Trophoblast cell (in vitro differentiated cells and primary cell): ENCODE data around the gene THAP11. TPM values are rescaled to one million over a fixed set of nuclear protein-coding genes. Genes with fewer than 3 reads are reported as not detected.

Source experiments
- DNase-seq, 2 donors: peaks; one replicate each; pipeline ENCODE4 v3.0.0-alpha.2; 2016
- H2AFZ ChIP-seq: 2 replicates; pipeline ENCODE4 v1.6.1; 2013; ENCODE audit warnings: low read length, moderate library complexity, mild to moderate bottlenecking; ENCODE audit not compliant: insufficient read depth, poor library complexity
- H2AK5ac ChIP-seq: 2 replicates; pipeline ENCODE4 v1.6.1; 2013; ENCODE audit warnings: mild to moderate bottlenecking, low read length
- H2BK120ac ChIP-seq: 2 replicates; pipeline ENCODE4 v1.6.1; 2013; ENCODE audit warnings: low read length, mild to moderate bottlenecking, moderate library complexity; ENCODE audit not compliant: insufficient read depth, poor library complexity
- H2BK12ac ChIP-seq: 2 replicates; pipeline ENCODE4 v1.6.1; 2013; ENCODE audit warnings: mild to moderate bottlenecking, low read length, moderate library complexity
- H2BK5ac ChIP-seq: 2 replicates; pipeline ENCODE4 v1.6.1; 2013; ENCODE audit warnings: low read length, low read depth, moderate library complexity, mild to moderate bottlenecking; ENCODE audit not compliant: poor library complexity
- H3K14ac ChIP-seq: 2 replicates; pipeline ENCODE4 v1.6.1; 2013; ENCODE audit warnings: mild to moderate bottlenecking, low read length
- H3K18ac ChIP-seq: 2 replicates; pipeline ENCODE4 v1.6.1; 2013; ENCODE audit warnings: mild to moderate bottlenecking, low read length
- H3K23ac ChIP-seq: 2 replicates; pipeline ENCODE4 v1.6.1; 2013; ENCODE audit warnings: low read length
- H3K27ac ChIP-seq: 2 replicates; pipeline ENCODE4 v1.5.1; 2013; ENCODE audit warnings: low read depth, mild to moderate bottlenecking, inconsistent platforms, low read length, moderate library complexity
- H3K27me3 ChIP-seq: 2 replicates; pipeline ENCODE4 v1.6.1; 2013; ENCODE audit warnings: inconsistent platforms, mild to moderate bottlenecking, low read length, moderate library complexity; ENCODE audit not compliant: insufficient read depth
- H3K36me3 ChIP-seq, 2 experiments: 1 replicate in 1 of 2; 2 replicates in 1 of 2; pipeline ENCODE4 v1.6.1; 2013; ENCODE audit warnings: low read length in 2 of 2, mild to moderate bottlenecking in 2 of 2, moderate library complexity in 1 of 2; ENCODE audit not compliant: insufficient read depth in 2 of 2, control insufficient read depth in 1 of 2
- H3K4ac ChIP-seq: 2 replicates; pipeline ENCODE4 v1.6.1; 2013; ENCODE audit warnings: low read depth, mild to moderate bottlenecking, low read length, moderate library complexity
- H3K4me1 ChIP-seq, 2 experiments: 1 replicate in 1 of 2; 2 replicates in 1 of 2; pipeline ENCODE4 v1.6.1; 2013; ENCODE audit warnings: low read length in 2 of 2, mild to moderate bottlenecking in 2 of 2, moderate library complexity in 1 of 2; ENCODE audit not compliant: insufficient read depth in 2 of 2, control insufficient read depth in 1 of 2
- H3K4me2 ChIP-seq: 2 replicates; pipeline ENCODE4 v1.6.1; 2013; ENCODE audit warnings: inconsistent platforms, mild to moderate bottlenecking, low read length, moderate library complexity
- H3K4me3 ChIP-seq: 2 replicates; pipeline ENCODE4 v1.5.1; 2013; ENCODE audit warnings: mild to moderate bottlenecking, low read depth, low read length, inconsistent platforms
- H3K79me1 ChIP-seq: one replicate; pipeline ENCODE4 v1.6.1; 2013; ENCODE audit warnings: low read length
- H3K79me2 ChIP-seq: 2 replicates; pipeline ENCODE4 v1.6.1; 2013; ENCODE audit warnings: low read length, mild to moderate bottlenecking; ENCODE audit not compliant: control insufficient read depth, insufficient read depth, poor library complexity
- H3K9ac ChIP-seq: 2 replicates; pipeline ENCODE4 v1.6.1; 2013; ENCODE audit warnings: mild to moderate bottlenecking, low read length
- H3K9me3 ChIP-seq: 2 replicates; pipeline ENCODE4 v1.6.1; 2013; ENCODE audit warnings: low read depth, mild to moderate bottlenecking, control low read depth, inconsistent platforms, low read length; ENCODE audit not compliant: insufficient read depth
- H4K12ac ChIP-seq: 2 replicates; pipeline ENCODE4 v1.6.1; 2013; ENCODE audit warnings: low read depth, mild to moderate bottlenecking, low read length, moderate library complexity
- H4K8ac ChIP-seq: 2 replicates; pipeline ENCODE4 v1.6.1; 2013; ENCODE audit warnings: low read depth, mild to moderate bottlenecking, low read length, moderate library complexity
- H4K91ac ChIP-seq: one replicate; pipeline ENCODE4 v1.6.1; 2013; ENCODE audit warnings: low read depth, mild to moderate bottlenecking, low read length, moderate library complexity
- WGBS: extraction: QIAGEN DNeasy Blood & Tissue Kit; methylation state at CpG from one replicate; pipeline ENCODE4 v1.1.7; 2013; ENCODE audit warnings: missing lambda C conversion rate; ENCODE audit not compliant: insufficient read length, insufficient coverage; ENCODE audit errors: extremely low coverage; 5-methylcytosine and 5-hydroxymethylcytosine counted together
- polyA plus RNA-seq: library from polyadenylated mRNA; stranded (reverse); fragments of 200-250 nt; gene quantifications from 2 replicates; pipeline ENCODE4 v1.2.3, GENCODE V29; 2013

Gene THAP11
- 13.3 and 13.7 TPM in 2 replicates for polyA plus RNA-seq

GRCh38 chr16:67841816-67842508 lies at the start of gene THAP11:
Gene THAP11 (plus strand): TSS chr16:67842320. CDS start chr16:67842555, 235 bp downstream.
- Histone ChIP-seq H4K12ac (peak within 1 kb of the TSS; percentile 95), H4K91ac (peak within 1 kb of the TSS; percentile 95), H3K18ac (peak within 1 kb of the TSS; percentile 91), H2BK12ac (peak within 1 kb of the TSS; percentile 67), H2BK5ac (peak within 1 kb of the TSS; percentile 99), H2AFZ (peak within 1 kb of the TSS; percentile 99), H3K4me2 (peak within 1 kb of the TSS; percentile 99), H3K27ac (peak within 1 kb of the TSS; percentile 99), H3K27me3 (no peaks in the 10 kb centered on the region), H3K9me3 (no peaks in the 10 kb centered on the region), H3K23ac (no peak within 1 kb of the TSS), H3K4me1 (peaks cover 16 to 22% of the 10 kb centered on the region in 2 experiments), H4K8ac (peak within 1 kb of the TSS; percentile 94), H3K4ac (peak within 1 kb of the TSS; percentile 77), H3K9ac (peak within 1 kb of the TSS; percentile 90), H3K79me1 (peaks cover 11% of the 10 kb centered on the region), H3K14ac (peak within 1 kb of the TSS; percentile 98), H3K4me3 (peak within 1 kb of the TSS; percentile 87), H2AK5ac (no peak within 1 kb of the TSS), H3K36me3 (peaks cover 2 to 9% of the 10 kb centered on the region in 2 experiments), H3K79me2 (peaks cover 4% of the 10 kb centered on the region), H2BK120ac (peak within 1 kb of the TSS; percentile 97)
- DNase-seq = peak; percentile 96 to 99
- WGBS = no CpG with 5 or more reads among the region's 83 CpGs

DNA sequence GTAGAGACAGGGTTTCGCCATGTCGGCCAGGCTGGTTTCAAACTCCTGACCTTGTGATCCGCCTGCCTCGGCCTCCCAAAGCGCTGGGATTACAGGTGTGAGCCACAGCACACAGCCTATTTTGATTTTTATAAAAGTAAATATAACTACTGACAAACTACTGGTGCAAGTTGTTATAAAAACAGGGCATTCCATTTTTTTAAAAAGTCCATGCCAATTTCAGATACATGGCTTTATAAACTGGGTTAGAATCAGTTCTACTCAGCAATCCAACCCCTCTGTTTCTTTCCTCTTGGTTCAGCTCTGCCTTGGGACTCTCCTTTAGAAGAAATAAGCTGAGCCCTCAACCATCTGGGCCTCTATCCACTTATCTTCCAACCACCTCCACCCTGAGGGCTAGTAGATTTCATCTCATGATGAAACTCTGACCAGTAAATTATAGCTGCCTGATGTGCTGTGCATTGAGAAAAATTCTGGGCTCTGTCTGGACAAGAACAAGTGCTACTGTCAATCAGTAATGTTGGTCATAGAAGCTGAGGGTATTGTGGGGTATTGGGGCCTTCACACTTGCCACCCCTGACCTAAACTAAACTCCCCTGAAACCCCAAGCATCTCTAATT lies 45.9 kb upstream of the THAP11 start:
- no peak overlapping the region for H3K4me3 ChIP-seq
- no peak overlapping the region for H2BK120ac ChIP-seq
- no CpG with 5 or more reads among the region's 5 CpGs for WGBS
- H3K18ac ChIP-seq = no peak overlapping the region
- no peak overlapping the region for H3K14ac ChIP-seq
- no peak overlapping the region for H2AK5ac ChIP-seq
- H4K12ac ChIP-seq = no peak overlapping the region
- no peak overlapping the region for H3K4ac ChIP-seq
- H2BK12ac ChIP-seq = no peak overlapping the region
- no peaks in the 10 kb centered on the region for H3K27me3 ChIP-seq
- H3K23ac ChIP-seq = no peak overlapping the region
- DNase-seq = peak; percentile 58 to 90
- peaks cover 17 to 18% of the 10 kb centered on the region in 2 experiments for H3K36me3 ChIP-seq
- H4K8ac ChIP-seq = no peak overlapping the region
- H3K27ac ChIP-seq = no peak overlapping the region
- no peak overlapping the region for H3K4me2 ChIP-seq
- H3K4me1 ChIP-seq = peaks cover 0 to 2% of the 10 kb centered on the region in 2 experiments
- H4K91ac ChIP-seq = no peak overlapping the region
- no peaks in the 10 kb centered on the region for H3K79me2 ChIP-seq
- no peak overlapping the region for H2BK5ac ChIP-seq
- peaks cover 2% of the 10 kb centered on the region for H3K9me3 ChIP-seq
- H3K79me1 ChIP-seq = no peaks in the 10 kb centered on the region
- H2AFZ ChIP-seq = no peak overlapping the region
- no peak overlapping the region for H3K9ac ChIP-seq

DNA sequence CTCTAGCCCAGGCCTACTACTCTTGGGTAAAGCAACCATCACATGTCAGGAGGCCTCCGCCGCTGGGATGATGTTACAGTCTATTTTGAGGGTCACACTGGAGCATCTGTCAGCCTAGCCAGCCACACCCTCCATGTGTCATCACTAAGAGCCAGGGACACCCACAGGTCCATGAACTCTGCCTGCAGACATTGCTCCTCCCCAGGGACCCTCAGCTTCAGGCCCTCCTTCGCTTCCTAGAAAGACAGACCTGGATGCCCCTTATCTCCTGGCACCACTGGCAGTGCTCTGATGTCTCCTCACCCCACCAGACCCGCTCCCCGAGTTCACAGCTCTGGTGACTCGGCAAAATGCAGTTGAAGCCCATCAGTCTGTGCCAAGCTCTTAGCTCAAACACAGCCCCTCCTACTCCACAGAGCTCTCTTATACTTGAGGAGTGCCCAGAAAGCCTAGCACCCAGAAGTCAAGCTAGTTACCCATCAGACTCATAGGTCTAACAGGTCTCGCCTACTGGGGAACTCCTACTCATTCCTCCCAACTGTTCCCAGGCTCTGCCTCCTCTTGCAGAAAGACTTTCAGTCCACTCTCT lies 41.7 kb upstream of the THAP11 start:
- no CpG with 5 or more reads among the region's 7 CpGs for WGBS
- Histone ChIP-seq H2BK12ac (no peak overlapping the region), H3K4me3 (no peak overlapping the region)

DNA sequence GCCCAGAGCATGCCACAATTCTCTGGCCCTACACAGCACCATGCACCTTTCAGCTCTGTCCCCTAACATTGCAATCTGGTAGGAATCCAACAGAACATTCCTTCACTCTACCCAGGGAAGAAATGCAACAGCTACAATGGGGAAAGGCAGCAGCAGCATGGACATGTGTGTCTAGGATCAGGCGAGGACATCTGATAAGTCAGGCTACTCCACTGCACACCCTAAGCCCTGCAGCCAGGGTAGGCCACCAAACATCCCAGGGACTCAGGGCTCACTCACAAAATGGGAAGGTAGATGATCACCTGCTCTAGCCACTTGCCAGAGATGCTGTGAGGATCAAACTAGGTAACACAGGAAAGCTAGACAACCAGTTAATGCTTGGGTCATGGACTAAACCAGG lies 40.9 kb upstream of the THAP11 start:
- no peak overlapping the region for H4K91ac ChIP-seq
- peaks cover 2% of the 10 kb centered on the region for H3K9me3 ChIP-seq
- H3K4me2 ChIP-seq = no peak overlapping the region
- no peak overlapping the region for H3K4ac ChIP-seq
- H2BK5ac ChIP-seq = no peak overlapping the region
- H3K9ac ChIP-seq = no peak overlapping the region
- no peak overlapping the region for H4K8ac ChIP-seq
- H3K27ac ChIP-seq = no peak overlapping the region
- peaks cover 6% of the 10 kb centered on the region for H3K79me2 ChIP-seq
- H2BK12ac ChIP-seq = no peak overlapping the region
- H3K4me3 ChIP-seq = no peak overlapping the region
- peak overlapping the region; percentile 67 for H3K23ac ChIP-seq
- H3K4me1 ChIP-seq = peaks cover 7% of the 10 kb centered on the region in 2 experiments
- H2AFZ ChIP-seq = no peak overlapping the region
- no peak overlapping the region for H2AK5ac ChIP-seq
- WGBS = no CpG with 5 or more reads among the region's 1 CpG
- peaks cover 7% of the 10 kb centered on the region for H3K79me1 ChIP-seq
- H2BK120ac ChIP-seq = no peak overlapping the region
- no peak overlapping the region for H3K14ac ChIP-seq
- H3K27me3 ChIP-seq = no peaks in the 10 kb centered on the region
- H3K36me3 ChIP-seq = peaks cover 15 to 34% of the 10 kb centered on the region in 2 experiments
- no peak overlapping the region for H4K12ac ChIP-seq
- H3K18ac ChIP-seq = no peak overlapping the region
- no peak for DNase-seq

More for the DNA sequence above, 41.7 kb upstream of the THAP11 start:
- H3K23ac ChIP-seq = no peak overlapping the region
- no peak overlapping the region for H3K18ac ChIP-seq
- H3K4me2 ChIP-seq = no peak overlapping the region
- H2AK5ac ChIP-seq = no peak overlapping the region
- H3K36me3 ChIP-seq = peaks cover 15 to 34% of the 10 kb centered on the region in 2 experiments
- peaks cover 2% of the 10 kb centered on the region for H3K9me3 ChIP-seq
- no peaks in the 10 kb centered on the region for H3K79me2 ChIP-seq
- no peak overlapping the region for H3K27ac ChIP-seq
- H4K8ac ChIP-seq = no peak overlapping the region
- no peaks in the 10 kb centered on the region for H3K79me1 ChIP-seq
- peak overlapping the region; percentile 7 for H3K9ac ChIP-seq
- H2AFZ ChIP-seq = no peak overlapping the region
- no peak overlapping the region for H4K91ac ChIP-seq
- no peak overlapping the region for H2BK5ac ChIP-seq
- peaks cover 4% of the 10 kb centered on the region in 2 experiments for H3K4me1 ChIP-seq
- H3K4ac ChIP-seq = peak overlapping the region; percentile 31
- H3K27me3 ChIP-seq = no peaks in the 10 kb centered on the region
- DNase-seq = no peak
- no peak overlapping the region for H2BK120ac ChIP-seq
- H3K14ac ChIP-seq = no peak overlapping the region
- no peak overlapping the region for H4K12ac ChIP-seq
